ENCODE results near the gene FAM171A1.

The FAM171A1 gene

DNA sequence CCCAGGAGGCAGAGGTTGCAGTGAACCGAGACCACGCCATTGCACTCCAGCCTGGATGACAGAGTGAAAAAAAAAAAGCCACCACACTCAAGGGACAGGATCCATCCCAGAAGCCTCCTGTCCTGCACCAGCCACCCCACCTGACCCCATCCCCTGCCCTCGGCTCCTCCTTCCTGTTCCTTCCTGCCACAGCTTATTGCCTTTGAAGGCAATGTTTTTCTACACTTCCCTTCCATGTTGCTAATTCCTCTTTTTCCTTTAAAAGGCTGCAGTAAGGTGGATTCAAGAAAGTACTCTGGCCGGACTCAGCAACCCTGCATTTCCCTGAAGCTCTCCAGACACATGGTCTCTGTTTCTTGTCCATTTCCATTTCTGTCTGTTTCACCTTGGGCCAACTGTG, 80.9 kb downstream of the FAM171A1 start:
- H3K9ac ChIP-seq (ENCODE audit: low read length): no peak overlapping the region
- no peaks in the 10 kb centered on the region for H3K79me2 ChIP-seq (ENCODE audit: low read length)
- 0 out of 2 replicates have a peak, but pooled peaks cover 6% of the 10 kb centered on the region for H3K27me3 ChIP-seq (ENCODE audit: low read depth, low read length)
- H3K27ac ChIP-seq (ENCODE audit: low read length): no peak overlapping the region
- no peaks in the 10 kb centered on the region for H4K20me1 ChIP-seq (ENCODE audit: insufficient read depth, low read length)
- H3K4me1 ChIP-seq (ENCODE audit: low read length): no peaks in the 10 kb centered on the region
- H2AFZ ChIP-seq (ENCODE audit: low read depth, low read length): no peak overlapping the region
- TF ChIP-seq EZH2phosphoT487 (IDR thresholded peaks at IDR 0.05; ENCODE audit: low read depth): no peak
- TF ChIP-seq, protein P1, sequence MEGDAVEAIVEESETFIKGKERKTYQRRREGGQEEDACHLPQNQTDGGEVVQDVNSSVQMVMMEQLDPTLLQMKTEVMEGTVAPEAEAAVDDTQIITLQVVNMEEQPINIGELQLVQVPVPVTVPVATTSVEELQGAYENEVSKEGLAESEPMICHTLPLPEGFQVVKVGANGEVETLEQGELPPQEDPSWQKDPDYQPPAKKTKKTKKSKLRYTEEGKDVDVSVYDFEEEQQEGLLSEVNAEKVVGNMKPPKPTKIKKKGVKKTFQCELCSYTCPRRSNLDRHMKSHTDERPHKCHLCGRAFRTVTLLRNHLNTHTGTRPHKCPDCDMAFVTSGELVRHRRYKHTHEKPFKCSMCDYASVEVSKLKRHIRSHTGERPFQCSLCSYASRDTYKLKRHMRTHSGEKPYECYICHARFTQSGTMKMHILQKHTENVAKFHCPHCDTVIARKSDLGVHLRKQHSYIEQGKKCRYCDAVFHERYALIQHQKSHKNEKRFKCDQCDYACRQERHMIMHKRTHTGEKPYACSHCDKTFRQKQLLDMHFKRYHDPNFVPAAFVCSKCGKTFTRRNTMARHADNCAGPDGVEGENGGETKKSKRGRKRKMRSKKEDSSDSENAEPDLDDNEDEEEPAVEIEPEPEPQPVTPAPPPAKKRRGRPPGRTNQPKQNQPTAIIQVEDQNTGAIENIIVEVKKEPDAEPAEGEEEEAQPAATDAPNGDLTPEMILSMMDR (IDR thresholded peaks at IDR 0.05; ENCODE audit: low read depth, low read length): no peak
- H3K4me2 ChIP-seq (ENCODE audit: low read length): no peak overlapping the region
- H3K9me3 ChIP-seq (ENCODE audit: insufficient read depth, low read length): no peaks in the 10 kb centered on the region
- no peaks in the 10 kb centered on the region for H3K36me3 ChIP-seq (replicated peaks; ENCODE audit: low read depth, low read length)
- no peak overlapping the region for H3K4me3 ChIP-seq (ENCODE audit: low read length)

GRCh38 chr10:15280974-15281373, 90.1 kb downstream of the FAM171A1 start:
- H3K4me2 ChIP-seq (ENCODE audit: low read length): no peak overlapping the region
- no peaks in the 10 kb centered on the region for H3K36me3 ChIP-seq (replicated peaks; ENCODE audit: low read depth, low read length)
- no peak overlapping the region for H3K27ac ChIP-seq (ENCODE audit: low read length)
- H2AFZ ChIP-seq (ENCODE audit: low read depth, low read length): no peak overlapping the region
- H3K9me3 ChIP-seq (ENCODE audit: insufficient read depth, low read length): no peaks in the 10 kb centered on the region
- H3K4me1 ChIP-seq (ENCODE audit: low read length): no peaks in the 10 kb centered on the region
- H3K4me3 ChIP-seq (ENCODE audit: low read length): no peak overlapping the region
- no peaks in the 10 kb centered on the region for H4K20me1 ChIP-seq (ENCODE audit: insufficient read depth, low read length)
- no peak for TF ChIP-seq EZH2phosphoT487 (IDR thresholded peaks at IDR 0.05; ENCODE audit: low read depth)
- TF ChIP-seq, protein P1 (IDR thresholded peaks at IDR 0.05; ENCODE audit: low read depth, low read length): no peak
- H3K79me2 ChIP-seq (ENCODE audit: low read length): no peaks in the 10 kb centered on the region
- no peak overlapping the region for H3K9ac ChIP-seq (ENCODE audit: low read length)
- no peaks in the 10 kb centered on the region for H3K27me3 ChIP-seq (ENCODE audit: low read depth, low read length)

- no peak for TF ChIP-seq EZH2phosphoT487 (IDR thresholded peaks at IDR 0.05; ENCODE audit: low read depth)
- TF ChIP-seq, protein P1 (IDR thresholded peaks at IDR 0.05; ENCODE audit: low read depth, low read length): no peak
- no peaks in the 10 kb centered on the region for H4K20me1 ChIP-seq (ENCODE audit: insufficient read depth, low read length)
- no peak overlapping the region for H3K27ac ChIP-seq (ENCODE audit: low read length)
- H3K4me3 ChIP-seq (ENCODE audit: low read length): no peak overlapping the region
- no peaks in the 10 kb centered on the region for H3K36me3 ChIP-seq (replicated peaks; ENCODE audit: low read depth, low read length)
- H3K79me2 ChIP-seq (ENCODE audit: low read length): no peaks in the 10 kb centered on the region
- no peaks in the 10 kb centered on the region for H3K4me1 ChIP-seq (ENCODE audit: low read length)
- H3K9me3 ChIP-seq (ENCODE audit: insufficient read depth, low read length): no peaks in the 10 kb centered on the region
- no peak overlapping the region for H2AFZ ChIP-seq (ENCODE audit: low read depth, low read length)
- no peak overlapping the region for H3K4me2 ChIP-seq (ENCODE audit: low read length)
- no peak overlapping the region for H3K9ac ChIP-seq (ENCODE audit: low read length)
- H3K27me3 ChIP-seq (ENCODE audit: low read depth, low read length): no peaks in the 10 kb centered on the region
Measured at GRCh38 chr10:15280462-15280861, 90.6 kb downstream of the FAM171A1 start.

DNA sequence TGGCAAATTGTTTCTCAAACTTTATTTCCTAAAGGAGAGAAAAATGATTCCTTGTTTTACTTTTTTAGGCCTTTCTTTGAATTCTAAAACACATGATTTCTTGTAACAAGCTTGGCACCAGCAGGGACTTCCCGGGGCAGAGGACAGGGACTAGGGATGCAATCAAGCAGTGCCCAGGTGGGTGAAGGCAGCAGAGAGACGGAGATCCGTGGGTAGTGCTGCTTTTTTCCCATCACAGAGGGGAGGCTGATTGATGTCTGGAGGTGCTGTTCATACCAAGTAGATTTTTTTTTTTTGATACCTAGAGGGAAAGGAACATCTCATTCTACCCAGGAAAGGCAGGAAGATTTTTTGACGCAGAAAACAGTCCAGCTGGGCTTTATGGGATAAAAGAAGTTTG, 91.9 kb downstream of the FAM171A1 start:
- TF ChIP-seq, protein P1 (IDR thresholded peaks at IDR 0.05; ENCODE audit: low read depth, low read length): no peak
- TF ChIP-seq EZH2phosphoT487 (IDR thresholded peaks at IDR 0.05; ENCODE audit: low read depth): no peak
- no peak overlapping the region for H2AFZ ChIP-seq (ENCODE audit: low read depth, low read length)
- H3K9ac ChIP-seq (ENCODE audit: low read length): no peak overlapping the region
- no peaks in the 10 kb centered on the region for H3K79me2 ChIP-seq (ENCODE audit: low read length)
- no peaks in the 10 kb centered on the region for H3K27me3 ChIP-seq (ENCODE audit: low read depth, low read length)
- no peaks in the 10 kb centered on the region for H3K9me3 ChIP-seq (ENCODE audit: insufficient read depth, low read length)
- no peak overlapping the region for H3K27ac ChIP-seq (ENCODE audit: low read length)
- no peak overlapping the region for H3K4me3 ChIP-seq (ENCODE audit: low read length)
- no peaks in the 10 kb centered on the region for H4K20me1 ChIP-seq (ENCODE audit: insufficient read depth, low read length)
- H3K4me2 ChIP-seq (ENCODE audit: low read length): no peak overlapping the region
- H3K36me3 ChIP-seq (replicated peaks; ENCODE audit: low read depth, low read length): no peaks in the 10 kb centered on the region
- no peaks in the 10 kb centered on the region for H3K4me1 ChIP-seq (ENCODE audit: low read length)

Data from OCI-LY3 (cell line).